Stimulated activated CD4-positive, alpha-beta T cell treated with anti-CD3 and anti-CD28 coated beads, Interleukin-4, amount 100 ng/mL, for 1 hour (primary cell): ENCODE measurements around the gene SLC17A2.
A peak's percentile ranks its signal among the peaks of the same experiment; 100 is the strongest.

Source experiments
- DNase-seq: peaks from one replicate; pipeline ENCODE4 v3.0.0-alpha.2; 2020

Gene SLC17A2

DNA sequence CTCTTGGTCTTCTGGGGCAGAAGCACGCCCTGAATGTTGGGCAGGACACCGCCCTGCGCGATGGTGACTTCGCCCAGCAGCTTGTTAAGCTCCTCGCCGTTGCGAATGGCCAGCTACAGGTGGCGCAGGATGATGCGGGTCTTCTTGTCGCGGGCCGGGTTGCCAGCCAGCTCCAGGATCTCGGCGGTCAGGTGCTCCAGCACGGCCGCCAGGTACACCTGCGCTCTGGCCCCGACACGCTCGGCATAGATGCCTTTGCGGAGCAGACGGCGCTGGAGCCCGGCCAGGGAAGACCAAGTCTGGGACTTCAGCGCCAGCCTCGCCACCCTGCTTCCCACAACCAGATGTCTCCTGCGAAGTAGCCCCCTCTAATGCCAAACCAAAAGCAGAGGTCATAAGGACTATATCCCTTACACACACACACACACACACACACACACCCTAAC, 48.4 kb downstream of the SLC17A2 start:
- peak; percentile 12 for DNase-seq

DNA sequence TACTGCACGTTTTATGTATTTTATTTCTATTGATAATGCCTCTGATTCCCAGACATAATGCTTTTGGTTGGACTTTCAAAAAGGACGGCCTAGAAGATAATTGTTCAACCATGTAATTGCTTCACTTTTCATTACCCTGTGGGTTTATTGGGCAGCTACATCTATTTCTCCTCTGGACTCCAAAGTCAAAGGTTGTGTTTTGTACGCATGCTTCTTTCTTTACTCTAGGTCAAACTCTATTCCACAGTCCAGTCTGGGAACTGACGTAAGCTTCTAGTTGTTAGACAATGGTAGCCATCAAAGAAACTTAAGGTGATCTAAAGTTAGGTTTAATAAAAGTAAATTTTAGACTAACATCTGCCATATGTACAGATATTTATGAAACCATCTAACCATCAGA, 49.9 kb downstream of the SLC17A2 start:
- DNase-seq, result no peak

DNA sequence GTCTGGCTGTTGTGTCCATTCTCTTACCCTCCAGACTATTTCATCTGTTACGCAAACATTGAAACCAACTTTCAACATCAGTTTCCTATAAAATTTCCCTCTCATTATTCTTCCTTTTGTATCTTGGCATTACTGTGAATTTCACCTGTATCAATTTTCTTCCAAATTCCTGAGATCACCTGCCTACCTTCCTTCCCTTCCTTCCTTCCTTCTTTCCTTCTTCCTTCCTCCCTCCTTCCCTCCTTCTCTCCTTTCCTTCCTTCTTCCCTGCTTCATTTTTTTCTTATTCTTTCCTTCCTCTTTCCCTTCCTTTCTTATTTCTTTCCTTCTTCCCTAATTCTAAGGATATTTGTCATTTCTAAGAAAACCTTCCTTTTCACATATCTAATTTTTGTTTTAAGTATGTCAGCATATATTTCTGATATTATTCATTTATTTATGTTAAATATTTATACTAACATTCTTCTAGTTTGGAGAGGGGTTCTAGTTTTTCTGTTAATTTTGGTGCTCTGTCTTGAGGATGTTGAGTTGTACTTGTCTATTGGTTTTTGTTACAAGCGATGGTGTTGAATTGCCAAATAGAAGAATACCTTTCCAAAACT, 51.7 kb downstream of the SLC17A2 start:
- no peak for DNase-seq

DNA sequence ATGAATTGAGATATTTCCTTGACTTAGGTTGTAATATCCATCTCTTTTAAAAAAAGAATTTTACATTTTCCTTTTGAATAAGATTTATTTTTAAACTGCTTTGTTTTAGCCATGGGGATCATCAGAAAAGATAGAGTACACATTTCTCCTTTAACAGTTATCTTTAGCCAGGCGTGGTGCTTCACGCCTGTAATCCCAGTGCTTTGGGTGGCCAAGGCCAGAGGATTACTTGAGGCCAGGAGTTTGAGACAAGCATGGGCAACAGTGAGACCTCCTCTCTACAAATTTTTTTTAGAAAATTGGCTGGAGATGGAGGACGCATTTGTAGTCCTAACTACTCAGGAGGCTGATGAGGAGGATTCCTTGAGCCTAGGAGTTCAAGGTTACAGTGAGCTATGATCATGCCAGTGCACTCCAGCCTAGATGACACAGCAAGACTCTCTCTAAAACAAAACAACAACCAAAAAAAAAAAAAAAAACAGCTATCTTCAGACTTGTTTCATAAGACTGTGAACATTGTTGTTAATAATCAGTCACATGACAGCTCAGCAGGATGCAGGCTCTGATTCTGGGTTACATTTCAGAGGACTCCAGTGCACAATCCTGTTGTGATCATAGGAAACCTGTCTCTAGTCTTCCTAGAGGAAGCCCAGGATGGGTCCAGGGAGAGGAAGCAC, 54.4 kb downstream of the SLC17A2 start:
- DNase-seq, result no peak

DNA sequence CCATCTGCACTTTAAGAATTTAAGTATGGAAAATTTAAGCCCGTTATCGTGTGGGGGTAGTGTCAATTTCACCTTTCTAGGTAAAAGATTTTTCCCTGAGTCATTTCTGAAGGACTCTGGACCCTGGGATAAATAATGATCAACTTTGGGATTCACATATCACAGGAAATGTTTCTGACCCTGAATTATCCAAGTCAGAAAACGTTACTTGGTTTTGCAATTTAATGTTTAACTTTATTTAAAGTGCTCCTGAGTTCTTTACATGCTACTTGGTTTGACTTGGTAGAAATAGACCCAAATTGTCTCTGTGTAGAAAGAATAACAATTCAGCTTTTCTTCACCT, 55.0 kb downstream of the SLC17A2 start:
- DNase-seq, result no peak

DNA sequence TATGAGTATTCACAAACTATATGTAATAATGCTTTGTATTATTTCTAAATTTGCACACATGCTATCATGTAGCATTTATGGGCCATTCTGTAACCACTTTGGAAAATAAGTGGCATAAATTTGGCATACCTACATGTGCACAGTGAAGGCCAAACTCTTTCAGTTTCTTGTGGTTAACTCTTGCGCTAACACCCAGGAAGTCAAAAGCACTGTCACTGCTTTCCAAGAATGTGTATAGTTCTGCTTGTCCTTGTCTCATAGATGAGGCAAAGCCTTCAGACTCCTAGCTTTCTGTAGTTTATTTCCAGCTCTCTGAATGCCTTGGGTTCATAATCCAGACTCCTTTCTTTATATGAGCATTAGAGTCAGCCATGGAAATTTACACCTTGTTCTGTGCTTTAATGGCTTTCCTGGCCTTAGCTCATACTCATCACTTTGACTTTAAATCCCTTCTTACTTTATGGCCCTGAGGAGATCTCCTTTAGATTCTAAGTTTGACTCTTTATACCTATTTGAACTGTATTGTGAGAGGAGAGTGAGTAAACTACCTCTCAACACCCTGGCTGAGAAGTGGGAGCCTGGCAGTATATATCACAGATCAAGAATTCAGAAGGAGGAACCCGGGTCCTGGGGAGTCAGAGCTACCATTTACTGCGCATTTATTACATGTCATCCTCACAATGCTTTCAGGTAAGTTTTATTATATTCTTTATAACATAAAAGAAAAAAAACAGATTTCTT, 55.5 kb downstream of the SLC17A2 start:
- no peak for DNase-seq

DNA sequence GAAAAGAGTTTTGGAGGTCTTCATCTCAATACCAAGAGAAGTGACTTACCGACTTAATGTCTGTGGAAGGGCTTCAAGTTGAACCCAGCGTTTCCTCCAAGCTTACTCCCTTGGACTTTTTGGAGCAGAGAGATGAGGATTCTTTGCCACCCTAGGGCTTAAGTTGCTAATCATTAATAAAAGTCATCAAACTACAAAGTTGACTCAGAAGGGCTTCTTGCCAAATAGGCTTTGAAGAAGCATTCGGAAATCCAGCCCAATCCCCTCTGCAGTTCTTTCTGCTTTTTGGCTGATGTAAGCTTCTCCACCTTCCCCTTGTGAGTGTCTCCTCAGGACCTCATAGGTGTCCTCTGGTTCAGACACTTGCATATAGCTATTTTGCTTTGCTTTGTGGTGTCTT, 56.4 kb downstream of the SLC17A2 start, which contains the start of gene SLC17A3:
SLC17A3 (minus strand) TSS at position 126 of the 400 bp plus-strand sequence. CDS start 5,856 bp downstream, outside the sequence.
- no peak for DNase-seq

DNA sequence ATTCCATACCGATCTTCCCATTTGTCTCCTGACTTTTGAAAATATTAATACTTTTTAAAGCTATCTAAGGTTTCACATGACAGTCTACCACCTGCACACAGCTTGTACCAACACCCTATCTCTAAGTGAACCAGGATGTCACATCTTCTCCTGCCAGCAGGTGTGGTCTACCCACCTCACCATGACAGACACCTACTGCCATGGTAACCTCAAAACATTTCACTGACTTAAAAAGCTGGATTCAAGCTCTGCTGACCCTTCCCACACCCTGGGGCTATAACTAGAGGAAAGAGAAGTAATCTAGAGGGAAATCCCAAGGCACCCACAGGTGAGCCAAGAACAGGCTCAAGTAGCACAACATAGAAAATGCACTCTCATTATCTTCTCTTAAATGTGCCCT, 57.7 kb downstream of the SLC17A2 start:
- no peak for DNase-seq

DNA sequence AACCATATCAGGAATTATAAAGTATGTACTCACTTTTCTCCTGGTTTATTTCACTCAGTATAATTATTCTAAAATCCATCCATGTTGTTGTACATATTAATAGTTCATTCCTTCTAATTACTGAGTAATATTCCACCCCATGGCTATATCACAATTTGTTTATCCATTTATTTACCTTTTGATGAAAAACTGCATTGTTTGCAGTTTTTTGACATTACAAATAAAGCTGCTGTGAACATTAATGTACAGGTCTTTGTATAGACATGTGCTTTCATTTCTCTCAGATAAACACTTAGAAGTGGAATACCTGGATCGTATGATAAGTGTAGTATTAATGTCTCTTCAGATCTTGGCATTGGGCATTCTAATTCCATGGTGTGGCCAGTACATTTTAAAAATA, 60.7 kb downstream of the SLC17A2 start:
- DNase-seq, result no peak

DNA sequence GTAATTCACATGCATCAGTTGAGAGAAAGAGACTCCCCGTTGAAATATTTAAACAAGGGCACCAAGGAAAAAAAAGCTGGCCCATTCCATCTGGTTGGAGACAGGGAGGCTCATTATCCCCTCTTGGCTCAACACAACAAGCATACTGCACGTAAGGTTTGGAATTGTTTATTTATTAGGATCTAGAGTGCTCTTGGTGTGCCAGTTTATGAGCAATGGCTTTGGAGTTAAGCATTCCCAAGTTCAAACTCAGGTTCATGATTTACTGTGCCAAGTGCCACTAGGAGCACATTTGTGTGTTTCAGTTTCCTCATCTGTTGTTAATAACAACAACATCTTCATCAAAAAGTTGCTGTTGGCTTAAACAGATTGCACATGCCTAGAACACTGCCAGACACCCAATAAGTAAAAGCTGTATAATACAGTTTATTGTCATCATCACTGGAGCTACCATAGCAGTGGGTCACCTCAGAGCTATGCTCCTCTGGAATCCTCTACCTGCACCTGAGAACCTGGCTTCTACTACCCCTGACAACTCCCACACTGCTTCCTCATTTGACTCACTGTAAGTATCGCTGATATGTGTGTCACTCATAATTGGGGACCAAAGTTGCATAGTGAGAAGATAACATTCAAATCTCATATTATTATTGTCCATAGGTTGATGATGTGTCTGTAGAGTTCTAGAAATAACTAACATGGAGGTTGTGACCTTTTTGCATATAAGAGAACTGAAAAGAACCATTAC, 61.9 kb downstream of the SLC17A2 start:
- DNase-seq, result no peak

DNA sequence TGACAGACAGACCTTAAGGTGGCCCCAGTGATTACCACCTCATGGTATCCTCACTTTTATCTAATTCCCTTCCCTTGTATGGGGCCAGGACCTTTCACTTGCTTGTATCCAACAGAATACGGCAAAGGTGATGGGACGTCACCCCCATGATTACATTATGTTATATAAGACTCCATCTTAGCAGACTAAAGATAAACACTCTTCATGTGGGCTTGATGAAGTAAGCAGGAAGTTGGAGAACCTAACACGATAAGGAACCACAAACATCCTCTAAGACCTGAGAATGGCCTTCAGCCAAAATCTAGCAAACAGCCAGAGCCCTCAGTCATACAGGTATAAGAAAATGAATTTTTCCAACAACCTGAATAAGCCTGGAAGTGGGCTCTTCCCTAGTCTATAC, 64.5 kb downstream of the SLC17A2 start:
- no peak for DNase-seq

DNA sequence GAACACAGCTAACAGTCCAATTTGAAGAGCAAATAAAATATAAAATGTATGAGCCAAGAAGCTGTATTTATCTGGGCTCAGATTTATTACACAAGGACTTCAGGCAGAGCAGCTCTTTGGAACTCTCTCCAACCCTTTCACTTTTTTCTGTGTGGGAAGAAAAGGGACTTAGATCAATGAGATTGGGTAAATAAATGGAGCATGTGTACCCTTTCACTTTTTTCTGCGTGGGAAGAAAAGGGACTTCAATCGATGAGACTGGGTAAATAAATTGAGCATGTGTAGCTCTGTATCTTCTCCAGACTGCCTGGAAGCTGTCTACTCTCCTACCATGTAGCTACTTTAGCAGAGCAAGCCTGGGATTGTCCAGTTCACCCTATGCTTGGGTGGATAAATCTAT, 67.1 kb downstream of the SLC17A2 start:
- DNase-seq, result no peak
